Posterior vena cava (tissue), 2 donors: ENCODE measurements around the gene ALG11. TPM values are rescaled to one million over a fixed set of nuclear protein-coding genes. Genes with fewer than 3 reads are reported as not detected.
"Not testable (repeated sequence)": the region's sequence is repeated elsewhere in the genome, so short reads cannot be mapped to it uniquely, and the experiment has no call there.

Experiments used
- DNase-seq: peaks from one replicate; pipeline ENCODE4 v3.0.0-alpha.2; 2020; ENCODE audit warnings: low spot score
- intact Hi-C, 2 donors: fragments of 100-400 bp; cut with DNase I; formaldehyde crosslinking; loops; one replicate each; pipeline versions ENCODE4 v1.14.1 to v1.14.2; 2022 to 2023
- long read RNA-seq, 2 donors: library from polyadenylated mRNA; unstranded; transcript quantifications; one replicate each; pipeline ENCODE4 v2.0.0, GENCODE V29; 2020 to 2021
- total RNA-seq, 2 donors: library from RNA; stranded (reverse); fragmentation: NEBNext Ultra II Directional; extraction: Animal tissue kit (Norgen Biotek cat#: 25700); gene quantifications; one replicate each; pipeline ENCODE4 v1.2.1, GENCODE V29; 2021
- donor health status: DM: yes; HTN: yes; CAD: no.
- donor health status: DM: yes; HTN: yes; CAD: no.

ALG11 gene, protein sequence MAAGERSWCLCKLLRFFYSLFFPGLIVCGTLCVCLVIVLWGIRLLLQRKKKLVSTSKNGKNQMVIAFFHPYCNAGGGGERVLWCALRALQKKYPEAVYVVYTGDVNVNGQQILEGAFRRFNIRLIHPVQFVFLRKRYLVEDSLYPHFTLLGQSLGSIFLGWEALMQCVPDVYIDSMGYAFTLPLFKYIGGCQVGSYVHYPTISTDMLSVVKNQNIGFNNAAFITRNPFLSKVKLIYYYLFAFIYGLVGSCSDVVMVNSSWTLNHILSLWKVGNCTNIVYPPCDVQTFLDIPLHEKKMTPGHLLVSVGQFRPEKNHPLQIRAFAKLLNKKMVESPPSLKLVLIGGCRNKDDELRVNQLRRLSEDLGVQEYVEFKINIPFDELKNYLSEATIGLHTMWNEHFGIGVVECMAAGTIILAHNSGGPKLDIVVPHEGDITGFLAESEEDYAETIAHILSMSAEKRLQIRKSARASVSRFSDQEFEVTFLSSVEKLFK
- total RNA-seq = 10 to 100 TPM; 27.1 to 34.9 TPM
- long read RNA-seq, donor 1, transcript ALG11-202 (4 exons, 2,558 nt) = major isoform, 11 of 17 reads
- long read RNA-seq, donor 1, partial matches to known transcripts = 1 of 17 reads
- long read RNA-seq, donor 1, other reads (novel, unspliced or antisense) = 3 of 17 reads
- long read RNA-seq, donor 2, transcript ALG11-202 (4 exons, 2,558 nt) = major isoform, 44 of 107 reads
- long read RNA-seq, donor 2, transcript ALG11-203 (2 exons, 1,404 nt) = minor isoform, 23 of 107 reads
- long read RNA-seq, donor 2, partial matches to known transcripts = 8 of 107 reads
- long read RNA-seq, donor 2, other reads (novel, unspliced or antisense) = 30 of 107 reads

DNA sequence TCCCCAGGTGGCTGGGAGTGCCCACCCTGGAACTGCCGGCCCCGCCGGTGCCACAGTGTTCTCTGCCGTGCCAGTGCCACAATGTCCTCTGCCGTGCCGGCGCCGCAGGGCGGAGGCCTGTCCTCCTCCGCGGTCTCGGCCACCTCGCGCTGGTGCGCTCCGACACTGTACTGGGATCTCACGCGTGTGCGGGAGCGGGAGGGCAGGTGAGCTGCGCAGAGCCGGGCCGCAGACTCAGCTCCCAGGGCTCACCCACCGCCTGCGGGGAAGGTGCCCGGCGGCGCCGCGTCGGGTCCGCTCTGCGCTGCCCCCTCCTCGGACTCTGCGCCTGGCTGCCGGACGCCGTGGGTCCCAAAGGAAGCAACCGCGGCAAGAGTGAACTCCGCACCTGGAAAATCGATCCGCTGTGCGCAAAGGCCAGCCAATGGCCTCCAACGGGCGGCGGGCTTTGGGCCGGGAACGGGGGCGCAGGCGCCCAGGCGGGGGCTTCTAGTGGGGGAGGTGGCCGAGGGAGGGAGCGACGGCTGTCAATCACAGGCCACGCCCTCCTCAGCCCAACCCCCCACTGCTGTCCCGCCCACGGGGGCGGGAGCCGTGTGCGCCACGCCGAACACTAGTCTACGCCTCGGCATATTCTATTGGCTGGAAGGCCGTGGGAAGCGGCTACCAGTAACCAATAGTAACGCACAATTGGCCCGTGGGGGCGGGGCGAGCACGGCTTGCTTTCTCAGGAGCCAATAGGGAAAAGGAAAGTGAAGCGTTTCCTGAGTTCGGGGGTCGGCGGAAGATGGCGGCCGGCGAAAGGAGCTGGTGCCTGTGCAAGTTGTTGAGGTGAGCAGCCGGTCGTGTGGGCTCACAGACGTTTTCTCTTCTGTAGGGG lies at the start of gene ALG11:
ALG11 (plus strand) TSS at position 767 of the 880 bp plus-strand sequence; CDS start at position 788, 21 bp downstream.
- intact Hi-C loops = loop anchor here (5.0 to 10.0 kb wide), 2 partner anchors 113 to 115 kb away; partner anchors contain the start of gene NEK5 (in 2 of the 2)
- peak; percentile 100 for DNase-seq

DNA sequence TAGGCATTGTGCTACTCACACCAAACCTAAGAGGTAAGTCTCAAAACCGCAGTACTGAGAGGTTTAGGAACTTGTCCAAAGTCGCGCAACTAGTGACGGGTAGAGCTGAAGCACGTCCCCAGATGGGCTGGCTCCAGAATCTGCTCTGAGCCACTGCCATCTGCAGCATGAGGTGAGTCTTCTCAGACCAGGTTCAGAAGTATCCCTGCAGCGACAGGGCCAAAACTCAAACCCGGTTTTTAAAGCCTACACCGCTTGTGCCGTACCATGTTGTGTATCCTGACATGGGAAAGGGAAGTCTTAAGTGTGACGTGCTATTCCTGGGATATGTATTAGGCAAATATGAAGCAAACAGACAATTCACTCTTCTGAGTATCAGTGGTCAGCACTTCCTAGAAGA lies 46.0 kb upstream of the ALG11 start:
- no peak for DNase-seq
- intact Hi-C loops = loop anchor here in 1 of 2 donors (1.0 kb wide), 1 partner anchor 35 kb away; no protein-coding TSS in a partner anchor

DNA sequence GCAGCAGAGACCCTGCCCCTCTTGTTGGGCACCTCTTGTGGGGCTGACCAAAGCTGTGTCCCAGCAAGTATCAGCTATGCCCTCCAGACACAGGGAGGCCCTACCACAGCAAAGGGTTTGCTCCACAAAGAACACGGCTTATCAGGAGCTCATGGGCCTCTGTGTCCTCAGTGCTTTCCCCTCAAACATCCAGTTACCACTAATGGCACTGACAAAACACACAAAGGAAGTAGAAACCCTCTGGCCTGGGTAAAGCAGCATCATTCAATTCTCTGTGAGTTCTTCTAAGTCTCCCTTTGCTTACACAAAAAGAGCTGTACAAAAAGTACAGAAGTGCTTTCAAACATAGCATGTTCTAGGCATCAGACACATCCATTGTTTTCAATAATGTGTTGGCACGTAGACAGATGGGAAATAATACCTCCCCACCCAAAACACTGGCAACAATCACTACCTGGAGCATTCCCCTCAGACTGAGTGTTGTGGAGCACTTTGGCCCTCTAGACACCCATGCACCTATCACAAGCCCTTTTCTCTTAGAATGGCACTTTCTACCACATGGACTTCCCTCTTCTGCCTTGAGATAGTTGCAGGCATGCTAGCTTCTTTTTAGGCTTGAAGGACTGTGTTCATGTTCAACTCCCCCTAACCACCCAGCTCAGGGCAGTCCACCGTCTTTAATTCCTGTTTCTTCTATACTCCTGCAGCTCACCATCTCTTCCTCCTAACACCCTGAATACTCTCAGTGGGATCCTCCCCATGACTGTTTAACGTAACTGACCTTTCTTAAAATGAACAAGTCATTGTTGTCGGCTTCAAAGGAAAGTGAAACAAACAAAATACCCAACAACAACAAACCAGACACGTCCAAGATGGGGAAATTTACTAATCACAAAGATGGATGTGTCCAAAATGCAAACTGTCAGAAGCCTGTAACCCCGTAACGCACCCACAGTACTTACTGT lies 44.4 kb upstream of the ALG11 start:
- no peak for DNase-seq
- intact Hi-C loops = no loop called here

DNA sequence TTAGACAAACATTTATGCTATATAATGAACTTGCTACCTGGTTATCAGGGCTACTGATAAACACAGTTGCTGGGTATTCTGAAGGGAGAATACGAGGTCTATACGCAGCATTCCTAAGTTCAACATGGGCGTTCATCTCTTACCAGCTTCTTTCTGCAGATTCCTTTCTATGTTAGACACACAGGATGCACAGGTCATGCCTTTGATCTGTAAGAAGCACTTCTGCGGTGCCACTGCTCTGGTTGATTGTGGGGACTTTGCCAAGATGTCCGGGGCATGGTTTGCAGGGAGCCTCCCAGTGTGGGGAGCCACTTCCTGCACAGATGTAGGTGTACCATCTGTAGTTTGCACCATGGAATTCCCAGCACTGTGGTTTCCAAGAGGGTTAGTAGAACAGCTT lies 41.8 kb upstream of the ALG11 start:
- DNase-seq = no peak
- intact Hi-C loops = no loop called here

DNA sequence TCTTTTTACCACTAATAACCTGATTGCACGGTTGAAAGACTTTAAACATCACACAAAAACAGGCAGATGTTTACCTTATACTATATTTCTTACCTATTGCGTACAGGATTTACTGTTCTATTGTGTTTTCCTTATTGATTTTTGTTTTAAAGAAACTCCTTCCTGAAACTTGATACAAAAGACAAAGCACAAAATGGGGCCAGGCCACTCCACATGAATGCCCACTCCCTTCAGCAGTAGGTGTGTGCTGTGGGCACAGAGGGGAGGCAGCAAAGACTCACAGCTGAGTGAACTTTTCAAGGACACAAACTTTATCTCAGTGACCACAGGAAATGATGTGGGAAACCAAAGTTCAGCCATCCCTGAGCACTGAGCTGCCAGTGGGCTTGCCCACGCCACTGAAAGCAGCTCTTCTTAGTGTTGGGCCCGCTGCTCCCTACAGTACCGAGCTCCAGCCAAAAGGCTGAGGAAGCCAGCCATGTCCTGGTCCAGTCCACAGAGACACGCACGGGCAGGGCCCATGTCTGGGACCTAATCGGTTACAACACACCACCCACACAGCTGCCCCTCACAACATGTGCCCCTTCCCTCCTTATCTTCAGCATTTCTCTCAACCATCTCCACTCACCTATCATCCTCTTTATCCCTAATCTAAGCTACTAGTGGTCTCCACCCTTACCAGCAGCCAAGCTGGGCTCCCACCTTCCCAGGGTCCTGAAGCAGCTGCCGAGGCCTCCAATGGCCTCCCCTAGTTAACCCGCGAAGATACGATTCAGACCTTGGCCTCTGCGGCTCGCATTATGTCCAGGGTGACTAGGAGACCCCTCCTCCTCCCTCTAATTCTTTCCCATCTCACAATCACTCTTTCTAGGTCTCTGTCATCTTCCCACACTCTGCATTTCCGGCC lies 40.4 kb upstream of the ALG11 start:
- intact Hi-C loops = no loop called here
- no peak for DNase-seq

DNA sequence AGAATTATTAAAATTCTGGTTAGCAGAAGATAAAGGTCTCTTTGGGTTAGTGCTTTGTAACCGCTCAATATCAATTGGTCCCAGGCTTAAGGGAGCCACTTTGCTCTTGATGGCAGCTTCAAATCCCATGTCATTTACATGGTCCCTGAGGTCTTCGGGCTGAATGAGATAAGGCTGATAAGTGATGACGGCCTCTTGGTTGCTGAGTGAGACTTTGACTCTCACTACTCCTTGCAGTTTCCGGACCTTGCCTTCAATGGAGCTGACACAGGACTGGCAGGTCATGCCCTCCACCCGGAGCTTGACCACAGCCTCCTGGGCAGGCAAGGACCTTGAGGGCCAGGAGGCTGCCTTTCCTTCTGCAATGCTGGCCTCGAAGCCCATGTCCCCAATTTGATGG lies 37.7 kb upstream of the ALG11 start:
- no peak for DNase-seq
- intact Hi-C loops = no loop called here

DNA sequence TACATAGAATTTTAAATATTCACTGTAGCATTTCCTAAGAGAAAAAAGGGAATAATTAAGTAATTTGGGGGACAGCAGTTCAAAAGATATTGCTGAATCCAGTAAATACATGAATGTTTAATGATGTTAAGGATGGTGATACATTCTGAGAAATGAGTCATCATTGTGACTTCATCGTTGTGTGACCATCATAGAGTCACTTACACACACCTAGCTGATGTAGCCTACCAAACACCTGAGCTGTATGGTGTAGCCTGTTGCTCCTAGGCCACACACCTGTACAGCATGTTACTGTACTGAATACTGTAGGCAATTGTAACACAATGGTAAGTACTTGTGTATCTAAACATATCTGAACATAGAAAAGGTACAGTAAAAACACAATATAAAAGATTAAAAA lies 35.8 kb upstream of the ALG11 start:
- intact Hi-C loops = no loop called here
- DNase-seq = no peak

DNA sequence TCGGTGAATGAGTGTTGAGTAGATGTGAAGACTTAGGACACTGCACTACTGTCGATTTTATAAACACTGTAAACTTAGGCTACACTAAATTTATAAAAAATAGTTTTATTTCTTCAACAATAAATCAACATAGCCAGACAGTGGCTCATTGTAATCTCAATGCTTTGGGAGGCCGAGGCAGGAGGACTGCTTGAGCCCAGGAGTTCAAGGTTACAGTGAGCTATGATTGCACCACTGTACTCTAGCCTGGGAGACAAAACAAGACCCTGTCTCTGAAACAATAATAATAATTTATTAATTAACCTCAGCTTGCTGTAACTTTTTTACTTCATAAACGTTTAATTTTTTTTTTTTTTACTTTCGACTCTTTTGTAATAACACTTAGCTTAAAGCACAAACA lies 35.3 kb upstream of the ALG11 start:
- no peak for DNase-seq
- intact Hi-C loops = no loop called here

DNA sequence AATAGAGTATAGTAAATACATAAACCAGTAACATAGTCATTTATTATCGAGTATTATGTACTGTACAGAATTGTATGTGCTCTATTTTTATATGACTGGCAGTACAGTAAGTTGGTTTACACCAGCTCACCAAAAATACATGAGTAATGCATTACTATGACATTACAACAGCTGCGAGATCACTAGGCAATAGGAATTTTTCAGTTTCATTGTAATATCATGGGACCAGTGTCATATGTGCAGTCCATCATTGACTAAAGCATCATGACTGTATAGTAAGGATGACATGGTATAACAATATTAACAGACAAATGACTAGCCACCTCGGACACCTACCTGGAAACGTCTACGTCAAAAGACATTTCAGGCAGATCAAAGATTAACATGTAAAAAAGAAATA lies 34.6 kb upstream of the ALG11 start:
- no peak for DNase-seq
- intact Hi-C loops = no loop called here

DNA sequence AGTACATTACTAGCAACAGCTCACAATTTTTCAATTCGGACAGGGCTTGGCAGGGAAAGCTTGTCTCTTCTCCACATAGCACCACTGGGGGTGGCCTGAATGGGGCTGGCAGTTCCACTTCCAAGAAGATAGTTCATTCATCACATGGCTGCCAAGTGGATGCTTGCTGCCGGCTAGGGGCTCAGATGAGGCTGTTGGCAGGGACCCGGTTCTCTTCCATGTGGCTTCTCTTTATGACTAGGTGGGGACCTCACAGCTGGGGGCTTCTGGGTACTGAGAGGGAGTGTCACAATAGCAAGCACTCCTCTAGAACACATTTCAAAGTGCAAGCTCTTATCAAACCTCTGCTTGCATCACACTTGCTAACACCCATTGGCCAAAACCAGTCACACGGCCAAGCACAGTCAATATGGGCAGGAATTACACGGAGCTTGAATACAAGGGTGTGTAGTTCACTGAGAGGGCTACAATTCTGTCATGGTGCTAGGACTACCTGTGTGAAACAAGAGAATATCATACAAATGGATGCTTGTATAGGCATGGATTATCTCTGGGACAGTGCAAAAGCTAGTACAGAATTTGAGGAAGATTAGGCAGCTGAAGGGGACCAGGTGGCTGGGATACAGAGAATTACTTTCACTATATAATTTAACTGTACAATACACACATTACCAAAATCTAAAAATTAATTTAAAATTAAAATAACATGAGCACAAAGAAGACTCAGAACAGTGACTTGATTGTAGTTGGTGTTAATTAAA lies 33.2 kb upstream of the ALG11 start:
- intact Hi-C loops = no loop called here
- no peak for DNase-seq

DNA sequence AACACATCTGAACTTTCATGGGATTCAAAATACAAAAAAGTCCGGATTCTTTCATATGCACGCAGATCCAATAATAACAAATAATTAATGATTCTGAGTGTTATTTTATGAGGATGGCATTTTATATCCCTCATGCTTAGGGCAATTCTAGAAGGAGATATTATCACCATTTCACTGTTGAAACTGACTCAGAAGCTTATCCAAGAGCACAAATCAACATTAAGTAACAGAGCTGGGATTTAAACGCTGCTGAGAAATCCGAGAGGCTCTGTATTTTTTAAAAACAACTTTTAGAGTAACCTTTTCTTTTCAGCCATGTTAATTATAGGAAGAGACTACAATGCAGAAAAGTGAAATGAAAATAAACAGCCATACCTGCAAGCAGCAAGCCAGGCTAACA lies 31.3 kb upstream of the ALG11 start:
- intact Hi-C loops = no loop called here
- no peak for DNase-seq

DNA sequence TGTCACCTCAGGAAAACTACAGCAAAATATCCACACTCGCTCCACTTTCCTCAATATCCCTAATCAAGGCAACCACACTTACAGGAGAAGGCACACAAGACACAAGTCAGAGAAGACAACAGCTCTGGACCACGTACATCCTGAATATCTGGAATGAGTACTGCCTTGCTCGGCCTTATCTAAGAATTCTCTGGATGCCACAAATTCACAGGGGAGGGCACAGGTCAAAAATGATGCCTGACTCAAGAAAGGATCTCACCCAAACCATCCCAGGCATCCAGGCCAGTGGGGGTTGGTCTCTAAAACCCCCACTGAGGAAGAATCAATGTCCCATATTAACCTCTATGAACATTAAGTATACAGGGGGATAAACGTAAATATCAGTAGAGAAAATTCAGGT lies 30.8 kb upstream of the ALG11 start:
- intact Hi-C loops = no loop called here

DNA sequence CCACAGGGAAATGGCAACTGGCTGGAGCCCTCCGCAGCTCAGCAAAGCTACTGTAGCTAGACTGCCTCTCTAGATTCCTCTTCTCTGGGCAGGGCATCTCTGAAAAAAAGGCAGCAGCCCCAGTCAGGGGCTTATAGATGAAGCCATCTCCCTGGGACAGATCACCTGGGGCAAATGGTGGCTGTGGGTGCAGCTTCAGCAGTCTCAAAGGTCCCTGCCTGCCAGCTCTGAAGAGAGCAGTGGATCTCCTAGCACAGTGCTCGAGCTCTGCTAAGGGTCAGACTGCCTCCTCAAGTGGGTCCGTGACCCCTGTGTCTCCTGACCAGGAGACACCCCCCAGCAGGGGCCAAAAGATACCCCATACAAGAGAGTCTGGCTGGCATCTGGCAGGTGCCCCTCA lies 28.9 kb upstream of the ALG11 start:
- intact Hi-C loops, DNase-seq: not testable (repeated sequence)

More for the DNA sequence above, 30.8 kb upstream of the ALG11 start:
- DNase-seq = no peak

DNA sequence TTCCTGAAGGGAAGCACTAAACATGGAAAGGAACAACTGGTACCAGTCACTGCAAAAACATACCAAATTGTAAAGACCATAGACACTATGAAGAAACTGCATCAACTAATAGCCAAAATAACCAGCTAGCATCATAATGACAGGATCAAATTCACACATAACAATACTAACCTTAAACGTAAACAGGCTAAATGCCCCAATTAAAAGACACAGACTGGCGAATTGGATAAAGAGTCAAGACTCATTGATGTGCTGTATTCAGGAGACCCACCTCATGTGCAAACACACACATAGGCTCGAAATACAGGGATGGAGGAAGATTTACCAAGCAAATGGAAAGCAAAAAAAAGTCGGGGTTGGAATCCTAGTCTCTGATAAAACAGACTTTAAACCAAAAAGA lies 27.3 kb upstream of the ALG11 start:
- intact Hi-C loops, DNase-seq: not testable (repeated sequence)

DNA sequence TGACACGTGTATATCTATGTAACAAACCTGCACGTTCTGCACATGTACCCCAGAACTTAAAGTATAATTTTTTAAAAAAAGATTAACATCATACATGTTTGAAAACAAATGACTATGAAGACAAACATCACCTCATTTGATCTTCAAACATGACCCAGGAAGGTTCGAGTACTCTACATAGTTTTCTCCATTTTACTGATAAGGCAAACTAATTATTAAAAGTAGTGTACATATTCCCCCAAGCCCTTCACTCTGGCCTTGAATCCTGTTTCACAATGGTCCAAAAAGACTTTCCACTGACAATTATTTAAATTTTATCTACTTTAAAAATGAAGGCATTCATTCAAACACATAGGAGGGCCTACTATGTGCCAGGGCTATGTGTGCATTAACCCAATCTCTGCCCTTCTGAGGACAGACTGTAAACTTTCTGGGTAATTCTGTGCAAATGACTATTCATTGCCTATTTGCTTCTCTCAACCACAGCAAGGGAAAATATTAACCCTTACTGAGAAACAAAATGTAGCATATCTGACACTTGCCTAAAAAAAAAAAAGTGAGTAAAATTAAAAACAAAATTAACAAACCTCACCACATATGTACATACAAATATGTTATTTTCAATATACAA lies 23.1 kb upstream of the ALG11 start:
- intact Hi-C loops = no loop called here
- DNase-seq = no peak

DNA sequence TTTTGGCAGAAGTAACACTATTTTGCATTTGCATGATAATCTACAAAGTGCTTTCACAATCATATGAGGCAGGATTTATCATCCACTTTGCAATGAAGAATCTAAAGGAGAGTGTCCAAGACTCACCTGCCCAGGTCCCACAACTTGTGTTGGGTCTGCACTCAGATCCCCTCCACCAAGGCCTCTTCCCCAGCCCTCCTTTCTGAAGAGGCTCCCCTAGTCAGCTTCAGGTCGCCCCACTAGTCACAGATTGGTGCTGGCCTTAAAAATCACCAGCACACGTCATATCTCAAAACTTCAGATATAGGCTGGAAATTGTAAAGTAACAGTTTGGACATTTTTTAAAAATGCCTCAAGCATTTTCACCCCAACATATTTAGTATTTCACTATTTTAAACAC lies 18.5 kb upstream of the ALG11 start:
- DNase-seq = no peak
- intact Hi-C loops = no loop called here
